Endothelial cell of umbilical vein (primary cell): ENCODE results near the gene SMAD3.

Experiments
- GATA2 ChIP-seq: IDR thresholded peaks from 2 replicates; pipeline ENCODE4 v1.7.0; 2011; ENCODE audit warnings: low read depth, mild to moderate bottlenecking, moderate library complexity, mixed read lengths, low read length; ENCODE audit not compliant: insufficient read length, insufficient read depth
- JUN ChIP-seq: IDR thresholded peaks from 2 replicates; pipeline ENCODE4 v1.6.1; 2011; ENCODE audit warnings: borderline replicate concordance, low read depth; ENCODE audit not compliant: insufficient read length, insufficient read depth
- POLR2A ChIP-seq: IDR thresholded peaks from 2 replicates; pipeline ENCODE4 v1.6.1; 2012; ENCODE audit warnings: low read depth, mild to moderate bottlenecking, control low read depth, low read length
- POLR2AphosphoS5 ChIP-seq: IDR thresholded peaks from 2 replicates; pipeline ENCODE4 v1.6.1; 2012; ENCODE audit warnings: low read depth, mild to moderate bottlenecking, control low read depth, low read length, moderate library complexity; ENCODE audit not compliant: insufficient read depth
- TF ChIP-seq, protein P1 (sequence below), 2 donors: IDR thresholded peaks; 1 replicate in 1 of 2; 2 replicates in 1 of 2; pipeline ENCODE4 v1.5.1; 2011; ENCODE audit warnings: low read length in 2 of 2, mild to moderate bottlenecking in 2 of 2, moderate library complexity in 2 of 2, control low read depth in 1 of 2, inconsistent platforms in 1 of 2, low read depth in 1 of 2; ENCODE audit not compliant: insufficient read depth in 1 of 2; ENCODE audit errors: extremely low read depth in 1 of 2

DNA sequence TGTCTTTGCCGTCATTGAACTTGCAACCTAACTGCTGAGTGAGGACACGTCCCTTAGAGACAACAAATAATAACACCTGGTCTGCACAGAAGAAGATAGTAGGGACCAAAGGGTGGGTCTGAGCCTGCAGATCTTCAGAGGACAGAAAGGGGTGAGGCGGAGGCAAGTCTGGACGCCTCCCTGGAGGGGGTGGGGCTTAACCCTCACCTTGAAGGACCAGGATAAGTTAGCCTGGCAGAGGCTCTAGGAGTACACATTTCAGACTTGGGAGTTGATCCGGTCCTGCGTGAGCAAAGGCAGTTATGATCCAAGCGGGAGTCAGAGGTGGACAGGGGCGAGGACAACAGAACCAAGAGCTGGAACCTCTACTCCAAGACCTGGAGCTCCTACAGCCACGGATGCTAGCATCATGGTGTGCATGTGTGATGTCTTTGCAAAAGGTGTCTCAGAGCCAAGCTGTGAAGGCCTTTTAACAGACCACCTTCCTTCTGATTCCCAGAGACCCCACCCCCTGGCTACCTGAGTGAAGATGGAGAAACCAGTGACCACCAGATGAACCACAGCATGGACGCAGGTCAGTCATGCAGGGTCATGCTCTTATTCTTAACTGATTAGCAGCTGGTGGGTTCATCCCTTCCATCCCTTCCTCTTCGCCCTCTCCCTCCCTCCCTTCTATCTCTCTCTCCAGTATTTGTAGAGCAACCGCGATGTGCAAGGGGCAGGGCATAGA, 101.0 kb downstream of the SMAD3 start:
- TF ChIP-seq, protein P1, sequence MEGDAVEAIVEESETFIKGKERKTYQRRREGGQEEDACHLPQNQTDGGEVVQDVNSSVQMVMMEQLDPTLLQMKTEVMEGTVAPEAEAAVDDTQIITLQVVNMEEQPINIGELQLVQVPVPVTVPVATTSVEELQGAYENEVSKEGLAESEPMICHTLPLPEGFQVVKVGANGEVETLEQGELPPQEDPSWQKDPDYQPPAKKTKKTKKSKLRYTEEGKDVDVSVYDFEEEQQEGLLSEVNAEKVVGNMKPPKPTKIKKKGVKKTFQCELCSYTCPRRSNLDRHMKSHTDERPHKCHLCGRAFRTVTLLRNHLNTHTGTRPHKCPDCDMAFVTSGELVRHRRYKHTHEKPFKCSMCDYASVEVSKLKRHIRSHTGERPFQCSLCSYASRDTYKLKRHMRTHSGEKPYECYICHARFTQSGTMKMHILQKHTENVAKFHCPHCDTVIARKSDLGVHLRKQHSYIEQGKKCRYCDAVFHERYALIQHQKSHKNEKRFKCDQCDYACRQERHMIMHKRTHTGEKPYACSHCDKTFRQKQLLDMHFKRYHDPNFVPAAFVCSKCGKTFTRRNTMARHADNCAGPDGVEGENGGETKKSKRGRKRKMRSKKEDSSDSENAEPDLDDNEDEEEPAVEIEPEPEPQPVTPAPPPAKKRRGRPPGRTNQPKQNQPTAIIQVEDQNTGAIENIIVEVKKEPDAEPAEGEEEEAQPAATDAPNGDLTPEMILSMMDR (IDR thresholded peaks at IDR 0.05; ENCODE audit: extremely low read depth in 1 of 2, insufficient read depth in 1 of 2, low read depth in 1 of 2, low read length in 2 of 2), result no peak
- TF ChIP-seq POLR2A, result no peak
- TF ChIP-seq JUN, result no peak
- TF ChIP-seq POLR2AphosphoS5, result no peak
- TF ChIP-seq GATA2, result no peak
